ENCODE data around the gene OR4D5. TPM values are rescaled to one million over a fixed set of nuclear protein-coding genes. Genes with fewer than 3 reads are reported as not detected.

Gene OR4D5
- polyA plus RNA-seq (2011; rRNA removed) (not detected in 2 replicates), polyA minus RNA-seq (2011; rRNA and poly(A)+ RNA removed) (not detected in 2 replicates)

- ChIA-PET POLR2A (no interaction called here), CTCF (interaction anchor here (0.7 kb wide), 1 partner anchor 877 kb away, joined by 3 read pairs; no protein-coding TSS in a partner anchor)
- no peak within 1 kb of the TSS for H3K4me3 ChIP-seq (ENCODE audit: low read depth, low read length)
Observed at GRCh38 chr11:123939317-123939716, at the start of gene OR4D5. OR4D5 (plus strand) TSS chr11:123939617; CDS start chr11:123939617, 0 bp downstream.

GRCh38 chr11:123892031-123892430 is 47.4 kb upstream of the OR4D5 start:
- no peaks in the 10 kb centered on the region for H3K36me3 ChIP-seq (ENCODE audit: control insufficient read depth, insufficient read depth, low read length)
- no peak for TF ChIP-seq CTCF (IDR thresholded peaks at IDR 0.05; ENCODE audit: insufficient read depth, low read depth, low read length)
- no peaks in the 10 kb centered on the region for H3K27me3 ChIP-seq (ENCODE audit: control insufficient read depth, insufficient read depth, low read length)
- DNase-seq (ENCODE audit: low read depth) = no peak
- ChIA-PET CTCF (no interaction called here), POLR2A (no interaction called here)
- H3K4me3 ChIP-seq (ENCODE audit: low read depth, low read length) = no peak overlapping the region

More at GRCh38 chr11:123939317-123939716, at the start of gene OR4D5:
- Histone ChIP-seq H3K27me3 (ENCODE audit: control insufficient read depth, insufficient read depth, low read length) (no peaks in the 10 kb centered on the region), H3K36me3 (ENCODE audit: control insufficient read depth, insufficient read depth, low read length) (no peaks in the 10 kb centered on the region)
- no peak for DNase-seq (ENCODE audit: low read depth)
- TF ChIP-seq CTCF (IDR thresholded peaks at IDR 0.05; ENCODE audit: insufficient read depth, low read depth, low read length) = no peak

- no peak for TF ChIP-seq CTCF (IDR thresholded peaks at IDR 0.05; ENCODE audit: insufficient read depth, low read depth, low read length)
- Histone ChIP-seq H3K27me3 (ENCODE audit: control insufficient read depth, insufficient read depth, low read length) (no peaks in the 10 kb centered on the region), H3K4me3 (ENCODE audit: low read depth, low read length) (no peak overlapping the region), H3K36me3 (ENCODE audit: control insufficient read depth, insufficient read depth, low read length) (no peaks in the 10 kb centered on the region)
- ChIA-PET CTCF (no interaction called here), POLR2A (no interaction called here)
- DNase-seq (ENCODE audit: low read depth) = no peak
Observed at GRCh38 chr11:123899792-123900191, 39.6 kb upstream of the OR4D5 start.

GRCh38 chr11:123901867-123902266 is 37.5 kb upstream of the OR4D5 start, which contains the start of gene OR8D4:
OR8D4 (plus strand) TSS chr11:123902167; CDS start chr11:123906432, 4,265 bp downstream.
- POLR2A ChIA-PET = no interaction called here
- H3K4me3 ChIP-seq (ENCODE audit: low read depth, low read length) = no peak within 1 kb of the TSS
- no peak for DNase-seq (ENCODE audit: low read depth)
- no peaks in the 10 kb centered on the region for H3K27me3 ChIP-seq (ENCODE audit: control insufficient read depth, insufficient read depth, low read length)
- CTCF ChIA-PET = no interaction called here
- H3K36me3 ChIP-seq (ENCODE audit: control insufficient read depth, insufficient read depth, low read length) = no peaks in the 10 kb centered on the region
- no peak for TF ChIP-seq CTCF (IDR thresholded peaks at IDR 0.05; ENCODE audit: insufficient read depth, low read depth, low read length)

- Histone ChIP-seq H3K27me3 (ENCODE audit: control insufficient read depth, insufficient read depth, low read length) (no peaks in the 10 kb centered on the region), H3K36me3 (ENCODE audit: control insufficient read depth, insufficient read depth, low read length) (no peaks in the 10 kb centered on the region), H3K4me3 (ENCODE audit: low read depth, low read length) (no peak overlapping the region)
- CTCF ChIA-PET = no interaction called here
- no peak for DNase-seq (ENCODE audit: low read depth)
- no peak for TF ChIP-seq CTCF (IDR thresholded peaks at IDR 0.05; ENCODE audit: insufficient read depth, low read depth, low read length)
- POLR2A ChIA-PET = no interaction called here
Observed at GRCh38 chr11:123903932-123904331, 35.5 kb upstream of the OR4D5 start.

Measured in BJ (cell line).